Panc1 (cell line): ENCODE results near the gene SV2B. TPM values are rescaled to one million over a fixed set of nuclear protein-coding genes. Genes with fewer than 3 reads are reported as not detected.

Source experiments
- ATAC-seq: fragments of 200-7000 bp; cut with Tn5 transposase; 2 replicates; pipeline ENCODE4 v1.9.1; 2020; ENCODE audit warnings: mild to moderate bottlenecking, moderate library complexity
- BruUV-seq: library from RNA; stranded (reverse); fragments of 400-500 nt; replicated peaks from 2 replicates; lab custom pipeline; 2021; lab: Mats Ljungman, UMichigan
- CTCF ChIA-PET: fragments of 300-600 bp; sonication (Branson Sonifier 250); formaldehyde crosslinking; loops from one replicate; lab custom pipeline; 2022; ENCODE audit warnings: antibody characterized with exemption; lab: Charles Lee
- POLR2A ChIA-PET: fragments of 300-600 bp; sonication (Branson Sonifier 250); formaldehyde crosslinking; loops from one replicate; lab custom pipeline; 2022; ENCODE audit warnings: antibody characterized with exemption; lab: Charles Lee
- DNase-seq: peaks from one replicate; pipeline ENCODE4 v3.0.0-alpha.2; 2010; ENCODE audit warnings: low read depth, low spot score
- H3K27ac ChIP-seq: 2 replicates; pipeline ENCODE4 v1.5.1; 2011; ENCODE audit warnings: mild to moderate bottlenecking, low read length, inconsistent platforms
- H3K27me3 ChIP-seq: fragments of 200-500 bp; sonication (Bioruptor generic); 2 replicates; pipeline ENCODE4 v1.6.0; 2014; ENCODE audit warnings: low read length, inconsistent platforms; ENCODE audit not compliant: control insufficient read depth, insufficient read depth
- H3K36me3 ChIP-seq: fragments of 200-500 bp; sonication (Bioruptor generic); 2 replicates; pipeline ENCODE4 v1.5.1; 2014; ENCODE audit warnings: inconsistent platforms, mild to moderate bottlenecking, low read length, moderate library complexity; ENCODE audit not compliant: control insufficient read depth, insufficient read depth
- H3K4me1 ChIP-seq: 2 replicates; pipeline ENCODE4 v1.5.1; 2011; ENCODE audit warnings: inconsistent platforms, mild to moderate bottlenecking, low read length, moderate library complexity; ENCODE audit not compliant: control insufficient read depth, insufficient read depth
- H3K4me3 ChIP-seq, 2 experiments: 2 replicates each; pipeline ENCODE4 v1.5.1; 2011 to 2012; ENCODE audit warnings: low read depth in 2 of 2, low read length in 2 of 2, mild to moderate bottlenecking in 2 of 2, inconsistent platforms in 1 of 2, moderate library complexity in 1 of 2
- H3K9me3 ChIP-seq: fragments of 200-500 bp; sonication (Bioruptor generic); 2 replicates; pipeline ENCODE4 v1.5.1; 2014; ENCODE audit warnings: low read depth, mild to moderate bottlenecking, inconsistent platforms, low read length, moderate library complexity; ENCODE audit not compliant: control insufficient read depth, insufficient read depth
- CTCF ChIP-seq: fragments of 450-650 bp; IDR thresholded peaks from 2 replicates; pipeline ENCODE4 v1.5.1; 2017; ENCODE audit warnings: mild to moderate bottlenecking
- POLR2AphosphoS5 ChIP-seq: IDR thresholded peaks from 2 replicates; pipeline ENCODE4 v1.6.1; 2012; ENCODE audit warnings: mild to moderate bottlenecking, low read depth, low read length, moderate library complexity
- REST ChIP-seq, 2 experiments: IDR thresholded peaks; 2 replicates each; pipeline ENCODE4 v1.6.1; 2011 to 2012; ENCODE audit warnings: low read depth in 2 of 2, control low read depth in 1 of 2, low read length in 1 of 2, mild to moderate bottlenecking in 1 of 2, moderate library complexity in 1 of 2; ENCODE audit not compliant: insufficient read depth in 1 of 2
- SIN3A ChIP-seq: IDR thresholded peaks from 2 replicates; pipeline ENCODE4 v1.6.1; 2012; ENCODE audit warnings: low read depth, mild to moderate bottlenecking, low read length, moderate library complexity, borderline replicate concordance; ENCODE audit not compliant: insufficient read depth
- TCF7L2 ChIP-seq: IDR thresholded peaks from 2 replicates; pipeline ENCODE4 v1.6.1; 2011; ENCODE audit warnings: mild to moderate bottlenecking, low read depth, low read length, inconsistent platforms
- in situ Hi-C: cut with HindIII; loops from 2 replicates; pipeline ENCODE4 v1.10.0; 2016; ENCODE audit warnings: low sequenced_read_pairs, low pct_unique_long_range_greater_than_20kb
- intact Hi-C: fragments of 100-400 bp; cut with micrococcal nuclease; formaldehyde crosslinking; loops from one replicate; pipeline ENCODE4 v1.10.0; 2022; ENCODE audit not compliant: unreplicated experiment
- total RNA-seq: library from RNA; stranded (reverse); gene quantifications from one replicate; pipeline ENCODE4 v1.2.1, GENCODE V29; 2021; ENCODE audit not compliant: unreplicated experiment

The SV2B gene
- total RNA-seq, 1 experiment from 2014 or later, result not detected

- no TSS peak for BruUV-seq
- in situ Hi-C loops, result no loop called here
- Histone ChIP-seq H3K4me3 (no peak overlapping the region), H3K27ac (no peak overlapping the region), H3K27me3 (peaks cover 10% of the 10 kb centered on the region), H3K9me3 (no peaks in the 10 kb centered on the region), H3K36me3 (no peaks in the 10 kb centered on the region), H3K4me1 (no peaks in the 10 kb centered on the region)
- intact Hi-C loops, result no loop called here
- TF ChIP-seq POLR2AphosphoS5, result no peak
- POLR2A ChIA-PET, result no interaction called here
- ATAC-seq (no peak), DNase-seq (no peak)
- CTCF ChIA-PET, result no interaction called here
These were observed 128.3 kb downstream of the SV2B start for GRCh38 chr15:91228383-91228782.

- in situ Hi-C loops, result no loop called here
- Histone ChIP-seq H3K36me3 (no peaks in the 10 kb centered on the region), H3K4me3 (no peak overlapping the region), H3K4me1 (no peaks in the 10 kb centered on the region), H3K9me3 (no peaks in the 10 kb centered on the region), H3K27ac (no peak overlapping the region), H3K27me3 (peaks cover 10% of the 10 kb centered on the region)
- DNase-seq (no peak), ATAC-seq (no peak; the same call in 1 of the 2 replicates)
- ChIA-PET CTCF (no interaction called here), POLR2A (no interaction called here)
- intact Hi-C loops, result no loop called here
- TF ChIP-seq REST (IDR thresholded peaks at IDR 0.05; ENCODE audit: insufficient read depth in 1 of 2, low read depth in 2 of 2, low read length in 1 of 2) (no peak), CTCF (no peak), SIN3A (no peak), POLR2AphosphoS5 (no peak), TCF7L2 (no peak)
- BruUV-seq, result no TSS peak
These were observed 128.8 kb downstream of the SV2B start for GRCh38 chr15:91228890-91229289.

GRCh38 chr15:91231703-91232102 is 131.6 kb downstream of the SV2B start:
- no peaks in the 10 kb centered on the region for H3K36me3 ChIP-seq
- CTCF ChIA-PET, result no interaction called here

More at GRCh38 chr15:91231703-91232102, 131.6 kb downstream of the SV2B start:
- in situ Hi-C loops, result no loop called here
- no peak for ATAC-seq
- DNase-seq, result no peak
- Histone ChIP-seq H3K9me3 (no peaks in the 10 kb centered on the region), H3K27me3 (peaks cover 19% of the 10 kb centered on the region), H3K4me1 (no peaks in the 10 kb centered on the region), H3K4me3 (no peak overlapping the region), H3K27ac (no peak overlapping the region)
- no TSS peak for BruUV-seq
- POLR2A ChIA-PET, result no interaction called here
- intact Hi-C loops, result no loop called here
- TF ChIP-seq REST (IDR thresholded peaks at IDR 0.05; ENCODE audit: insufficient read depth in 1 of 2, low read depth in 2 of 2, low read length in 1 of 2) (no peak), TCF7L2 (no peak), POLR2AphosphoS5 (no peak), CTCF (no peak)
